A549 (cell line): Measurements from ENCODE around the gene PTPA. TPM values are rescaled to one million over a fixed set of nuclear protein-coding genes. Genes with fewer than 3 reads are reported as not detected.

Experiments used
- ATAC-seq, 2 experiments: fragments of 200-7000 bp in 1 of 2; fragments of >200 bp in 1 of 2; cut with Nextera tagmentation in 1 of 2; cut with Tn5 transposase in 1 of 2; 3 replicates each; pipeline versions ENCODE4 v1.8.0 to v1.9.1; 2018 to 2020; ENCODE audit warnings: mild to moderate bottlenecking in 1 of 2, moderate library complexity in 1 of 2
- CTCF ChIA-PET: fragments of 300-600 bp; sonication (Branson Sonifier 250); formaldehyde crosslinking; extraction: SDS; loops from one replicate; lab custom pipeline; 2021; ENCODE audit warnings: antibody characterized with exemption, inconsistent platforms; lab: Yijun Ruan, JAX
- POLR2A ChIA-PET: fragments of 350-600 bp; formaldehyde crosslinking; extraction: SDS; loops from one replicate; lab custom pipeline; 2021; ENCODE audit warnings: antibody characterized with exemption, inconsistent platforms; lab: Yijun Ruan, JAX
- DNase-seq, 2 experiments: peaks; one replicate each; pipeline versions ENCODE4 v3.0.0 to v3.0.0-alpha.2; 2011 to 2016; ENCODE audit warnings: low read depth in 1 of 2, low spot score in 1 of 2
- FAIRE-seq: peaks from 2 replicates; lab custom pipeline; 2011; peaks lifted over from hg19 to GRCh38; lab: Jason Lieb, UNC
- H3K27ac ChIP-seq, 2 experiments: fragments of >200 bp; sonication (Bioruptor Twin); formaldehyde crosslinking; 3 replicates each; pipeline ENCODE4 v1.5.1; 2016 to 2017
- H3K4me1 ChIP-seq: fragments of >200 bp; sonication (Bioruptor Twin); formaldehyde crosslinking; 3 replicates; pipeline ENCODE4 v1.6.1; 2016
- H3K4me2 ChIP-seq: fragments of >200 bp; sonication (Bioruptor Twin); formaldehyde crosslinking; 3 replicates; pipeline ENCODE4 v1.6.1; 2016
- H3K4me3 ChIP-seq: fragments of >200 bp; sonication (Bioruptor Twin); formaldehyde crosslinking; 3 replicates; pipeline ENCODE4 v1.5.1; 2016
- H3K9me3 ChIP-seq: fragments of >200 bp; sonication (Bioruptor Twin); formaldehyde crosslinking; 3 replicates; pipeline ENCODE4 v1.6.1; 2016
- ATOH8 ChIP-seq: fragments of 250-450 bp; sonication (Bioruptor Pico); IDR thresholded peaks from 2 replicates; pipeline ENCODE4 v1.5.0; 2020; ENCODE audit warnings: low read depth, mild to moderate bottlenecking, moderate library complexity
- BCL3 ChIP-seq: fragments of >200 bp; sonication (Bioruptor Twin); formaldehyde crosslinking; IDR thresholded peaks from 3 replicates; pipeline ENCODE4 v1.6.1; 2016
- CTCF ChIP-seq: fragments of >200 bp; sonication (Bioruptor Twin); formaldehyde crosslinking; IDR thresholded peaks from 3 replicates; pipeline ENCODE4 v1.5.1; 2016
- EHF ChIP-seq: fragments of 250-450 bp; sonication (Bioruptor Pico); IDR thresholded peaks from 2 replicates; pipeline ENCODE4 v1.5.0; 2020; ENCODE audit warnings: mild to moderate bottlenecking
- GATA3 ChIP-seq: IDR thresholded peaks from 2 replicates; pipeline ENCODE4 v1.6.1; 2012; ENCODE audit warnings: borderline replicate concordance
- HDAC2 ChIP-seq: fragments of 200-600 bp; sonication (generic); IDR thresholded peaks from 2 replicates; pipeline ENCODE4 v1.6.1; 2016
- HOXB13 ChIP-seq: fragments of 250-450 bp; sonication (Bioruptor Pico); IDR thresholded peaks from 2 replicates; pipeline ENCODE4 v1.5.0; 2020; ENCODE audit warnings: low read depth, mild to moderate bottlenecking, moderate library complexity
- KDM1A ChIP-seq: fragments of 200-600 bp; sonication (generic); IDR thresholded peaks from 2 replicates; pipeline ENCODE4 v1.6.1; 2016; ENCODE audit warnings: low read depth, mild to moderate bottlenecking
- MAX ChIP-seq: IDR thresholded peaks from 2 replicates; pipeline ENCODE4 v1.6.1; 2012
- MAZ ChIP-seq: fragments of 150-350 bp; IDR thresholded peaks from 2 replicates; pipeline ENCODE4 v1.6.1; 2014; ENCODE audit warnings: antibody characterized with exemption, low read depth, low read length, borderline replicate concordance
- NR3C1 ChIP-seq: fragments of >200 bp; sonication (Bioruptor Twin); formaldehyde crosslinking; IDR thresholded peaks from 3 replicates; pipeline ENCODE4 v1.6.1; 2017
- POLR2AphosphoS2 ChIP-seq: conservative IDR thresholded peaks from 2 replicates; pipeline ENCODE4 v1.6.1; 2012; ENCODE audit warnings: low read length, improper control_type of control experiment, inconsistent platforms
- RNF2 ChIP-seq: fragments of 200-600 bp; sonication (generic); IDR thresholded peaks from 2 replicates; pipeline ENCODE4 v1.6.1; 2016; ENCODE audit warnings: low read depth, mild to moderate bottlenecking, antibody characterized with exemption, moderate library complexity, borderline replicate concordance
- SMC3 ChIP-seq: fragments of >200 bp; sonication (Bioruptor Twin); formaldehyde crosslinking; IDR thresholded peaks from 3 replicates; pipeline ENCODE4 v1.6.1; 2018; ENCODE audit warnings: inconsistent platforms
- ZC3H11A ChIP-seq: fragments of 450-650 bp; IDR thresholded peaks from 2 replicates; pipeline ENCODE4 v1.6.1; 2014; ENCODE audit warnings: antibody characterized with exemption, mild to moderate bottlenecking
- ZSCAN20 ChIP-seq: fragments of 250-450 bp; sonication (Bioruptor Pico); IDR thresholded peaks from 2 replicates; pipeline ENCODE4 v1.8.0; 2022; ENCODE audit warnings: mild to moderate bottlenecking, moderate library complexity
- WGBS: methylation state at CpG from one replicate; pipeline ENCODE4 v1.1.6; 2017; ENCODE audit errors: missing lambda C conversion rate; 5-methylcytosine and 5-hydroxymethylcytosine counted together
- polyA plus RNA-seq, 4 experiments: library from polyadenylated mRNA; depleted of rRNA in 3 of 4; stranded (reverse); fragments of >200 nt; fragmentation: RNase III in 1 of 4; extraction: RNeasy Plus Mini Kit Qiagen cat#74134 plus additional on column Dnase treatment in 1 of 4; gene quantifications; 2 replicates in 3 of 4; 3 replicates in 1 of 4; pipeline ENCODE4 v1.2.3, GENCODE V29; 2011 to 2017

PTPA gene
- polyA plus RNA-seq, 2 of the 4 experiments (the other 2 are of a cell fraction) = 140 to 161 TPM

- Histone ChIP-seq H3K9me3 (no peaks in the 10 kb centered on the region), H3K4me2 (no peak overlapping the region), H3K4me1 (no peaks in the 10 kb centered on the region; the same call in 2 of the 3 replicates), H3K27ac (no peak overlapping the region), H3K4me3 (no peak overlapping the region)
- 91% methylated on average over 13 of the region's 13 CpGs for WGBS
- no peak for TF ChIP-seq HOXB13 (CRISPR knock-in tag)
- no peak for TF ChIP-seq MAZ
- no peak for TF ChIP-seq ZSCAN20 (CRISPR knock-in tag)
- no peak for TF ChIP-seq NR3C1
- TF ChIP-seq CTCF = no peak
- no peak for TF ChIP-seq BCL3
- no peak for TF ChIP-seq POLR2AphosphoS2
- no peak for TF ChIP-seq ATOH8 (CRISPR knock-in tag)
- TF ChIP-seq HDAC2 = no peak
- TF ChIP-seq ZC3H11A = no peak
- TF ChIP-seq MAX = no peak
- no peak for TF ChIP-seq SMC3
- no peak for TF ChIP-seq RNF2
- no peak for TF ChIP-seq KDM1A
- TF ChIP-seq EHF (CRISPR knock-in tag) = no peak
- POLR2A ChIA-PET = no interaction called here
- DNase-seq (no peak), ATAC-seq (no peak), FAIRE-seq (no peak)
- CTCF ChIA-PET = interaction anchor here (0.6 to 3.5 kb wide), 4 partner anchors 8 to 37 kb away, joined by 3 to 13 read pairs (median 3); no protein-coding TSS in a partner anchor
Observed at GRCh38 chr9:129102095-129102525, 9.1 kb upstream of the PTPA start.

GRCh38 chr9:129102791-129103594 lies 8.2 kb upstream of the PTPA start:
- ATAC-seq = peak; percentile 88 to 97
- ChIA-PET POLR2A (interaction anchor here (0.6 to 1.2 kb wide), 2 partner anchors 15 to 22 kb away, joined by 3 to 7 read pairs; partner anchors contain the start of gene DOLPP1), CTCF (interaction anchor here (0.6 to 3.5 kb wide), 14 partner anchors 9 to 635 kb away, joined by 3 to 14 read pairs (median 4); no protein-coding TSS in a partner anchor)
- Histone ChIP-seq H3K9me3 (no peaks in the 10 kb centered on the region), H3K4me3 (no peak overlapping the region), H3K4me2 (no peak overlapping the region), H3K27ac (no peak overlapping the region), H3K4me1 (no peaks in the 10 kb centered on the region; the same call in 2 of the 3 replicates)
- TF ChIP-seq RNF2 (no peak), CTCF (peak; percentile 47), GATA3 (no peak)
- peak; percentile 76 to 85 for DNase-seq
- FAIRE-seq = no peak
- 36% methylated on average over 11 of the region's 14 CpGs for WGBS
